ENCODE data around the gene PLCZ1. TPM values are rescaled to one million over a fixed set of nuclear protein-coding genes. Genes with fewer than 3 reads are reported as not detected.

The PLCZ1 gene
- total RNA-seq, 1 donor = not detected

- peak; percentile 74 for DNase-seq (ENCODE audit: low read depth)
- no peak for TF ChIP-seq CTCF (IDR thresholded peaks at IDR 0.05; ENCODE audit: insufficient read depth, low read depth, low read length)
- H3K4me3 ChIP-seq (ENCODE audit: low read depth, low read length) = no peak overlapping the region
These were observed 94.1 kb downstream of the PLCZ1 start for GRCh38 chr12:18643681-18644080.

DNA sequence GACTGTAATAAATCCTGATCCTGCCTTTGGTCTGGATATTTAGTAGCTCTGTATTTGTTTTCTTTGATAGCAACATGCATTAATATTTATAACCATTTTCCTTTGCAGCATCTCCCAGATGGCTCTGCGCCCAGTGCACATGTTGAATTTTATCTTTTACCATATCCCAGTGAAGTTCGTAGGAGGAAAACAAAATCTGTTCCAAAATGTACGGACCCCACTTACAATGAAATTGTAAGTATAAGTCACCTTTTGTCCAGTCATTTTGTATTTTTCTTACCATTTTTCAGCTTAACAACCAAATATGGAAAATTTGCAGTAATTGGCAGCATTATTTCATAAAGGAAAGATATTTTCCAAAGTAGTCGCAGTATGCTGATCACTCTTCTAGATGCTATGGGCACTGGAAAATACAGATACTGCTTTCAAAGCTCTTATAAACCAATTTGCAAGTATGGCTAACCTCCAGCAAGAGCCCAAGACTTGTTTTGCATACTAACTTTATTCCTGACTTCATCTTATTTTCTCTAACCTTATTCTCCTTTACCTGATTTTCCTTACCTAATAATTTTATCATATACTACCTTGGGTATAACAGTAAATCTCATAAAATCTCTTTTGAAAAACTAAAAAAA is 97.4 kb downstream of the PLCZ1 start:
- no peak overlapping the region for H3K4me3 ChIP-seq (ENCODE audit: low read depth, low read length)
- no peak for TF ChIP-seq CTCF (IDR thresholded peaks at IDR 0.05; ENCODE audit: insufficient read depth, low read depth, low read length)
- DNase-seq (ENCODE audit: low read depth) = no peak

DNA sequence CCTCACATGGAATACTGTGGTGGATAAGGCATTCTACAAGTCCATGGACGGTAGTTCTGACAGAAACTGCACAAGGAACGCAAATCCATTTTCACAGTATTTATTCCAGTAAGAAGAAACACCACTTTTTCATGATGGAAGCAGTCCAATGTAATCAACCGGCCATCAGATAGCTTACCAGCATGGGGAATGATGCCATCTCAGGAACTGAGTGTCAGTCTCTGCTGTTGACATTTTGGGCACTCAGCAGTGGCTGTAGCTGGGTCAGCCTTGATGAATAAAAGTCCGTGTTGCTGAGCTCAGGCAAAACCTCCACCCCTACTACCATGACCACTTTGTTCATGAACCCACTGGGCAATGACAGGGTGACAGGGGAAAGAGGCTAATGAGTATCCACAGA is 103.4 kb downstream of the PLCZ1 start:
- no peak for TF ChIP-seq CTCF (IDR thresholded peaks at IDR 0.05; ENCODE audit: insufficient read depth, low read depth, low read length)
- H3K4me3 ChIP-seq (ENCODE audit: low read depth, low read length) = no peak overlapping the region
- no peak for DNase-seq (ENCODE audit: low read depth)

Other genes with a start within 250 kb of the PLCZ1 start
- not detected in 2 replicates for gene CAPZA3, start 107 bp upstream of the PLCZ1 start, total RNA-seq